OCI-LY3 (cell line): ENCODE results near the gene LGALS4.
"Not testable (repeated sequence)": the region's sequence is repeated elsewhere in the genome, so short reads cannot be mapped to it uniquely, and the experiment has no call there.

Experiments
- CTCF ChIP-seq: fragments of 200-600, 300-600 bp; sonication (generic); IDR thresholded peaks from 2 replicates; pipeline ENCODE4 v1.5.1; 2014; ENCODE audit warnings: antibody characterized with exemption, low read length, low read depth
- EZH2phosphoT487 ChIP-seq: fragments of 200-600 bp; shearing (Covaris generic); IDR thresholded peaks from 2 replicates; pipeline ENCODE4 v1.6.1; 2018; ENCODE audit warnings: antibody characterized with exemption, mixed run types, low read depth

- TF ChIP-seq CTCF, EZH2phosphoT487: not testable (repeated sequence)
These were observed 8.6 kb upstream of the LGALS4 start for GRCh38 chr19:38821230-38821825.
